ENCODE data around the gene SPEF2. TPM values are rescaled to one million over a fixed set of nuclear protein-coding genes. Genes with fewer than 3 reads are reported as not detected.

The SPEF2 gene
- polyA plus RNA-seq, 1 experiment = 4.0 TPM

DNA sequence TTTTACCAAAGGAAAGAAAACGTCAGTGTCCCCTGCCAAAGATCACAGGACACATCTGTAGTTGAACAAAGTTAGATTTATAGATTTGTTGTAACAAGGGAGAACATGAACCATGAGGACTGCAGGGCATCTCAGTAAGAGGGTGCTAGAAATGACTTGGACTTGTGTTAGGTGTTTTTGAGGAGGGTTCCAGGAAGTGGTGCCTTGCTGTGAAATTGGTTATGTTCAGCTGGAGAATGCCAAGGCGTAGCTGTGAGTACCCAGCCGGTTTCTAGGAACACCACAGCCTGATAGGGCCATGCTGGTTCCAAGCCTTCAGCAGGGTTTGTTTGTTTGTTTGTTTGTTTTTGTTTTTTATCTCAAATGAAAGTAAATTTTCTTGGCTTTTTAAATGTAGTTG, 5.3 kb downstream of the SPEF2 start:
- no peak for DNase-seq (ENCODE audit: low read depth)
- Histone ChIP-seq H3K27me3 (ENCODE audit: control insufficient read depth, insufficient read depth, low read length) (no peaks in the 10 kb centered on the region), H3K4me3 (ENCODE audit: low read depth, low read length) (no peak overlapping the region), H3K36me3 (ENCODE audit: control insufficient read depth, insufficient read depth, low read length) (no peaks in the 10 kb centered on the region)
- no peak for TF ChIP-seq CTCF (IDR thresholded peaks at IDR 0.05; ENCODE audit: insufficient read depth, low read depth, low read length)
- POLR2A ChIA-PET = no interaction called here
- CTCF ChIA-PET = no interaction called here

- no peaks in the 10 kb centered on the region for H3K27me3 ChIP-seq (ENCODE audit: control insufficient read depth, insufficient read depth, low read length)
- no peak overlapping the region for H3K4me3 ChIP-seq (ENCODE audit: low read depth, low read length)
- CTCF ChIA-PET = interaction anchor here (0.6 to 1.6 kb wide), 4 partner anchors 14 to 421 kb away, joined by 3 to 6 read pairs (median 4); no protein-coding TSS in a partner anchor
- no peak for TF ChIP-seq CTCF (IDR thresholded peaks at IDR 0.05; ENCODE audit: insufficient read depth, low read depth, low read length)
- POLR2A ChIA-PET = interaction anchor here (0.6 kb wide), 1 partner anchor 50 kb away, joined by 11 read pairs; no protein-coding TSS in a partner anchor
- H3K36me3 ChIP-seq (ENCODE audit: control insufficient read depth, insufficient read depth, low read length) = no peaks in the 10 kb centered on the region
- DNase-seq (ENCODE audit: low read depth) = no peak
These were observed 6.3 kb downstream of the SPEF2 start for GRCh38 chr5:35623991-35624390.

DNA sequence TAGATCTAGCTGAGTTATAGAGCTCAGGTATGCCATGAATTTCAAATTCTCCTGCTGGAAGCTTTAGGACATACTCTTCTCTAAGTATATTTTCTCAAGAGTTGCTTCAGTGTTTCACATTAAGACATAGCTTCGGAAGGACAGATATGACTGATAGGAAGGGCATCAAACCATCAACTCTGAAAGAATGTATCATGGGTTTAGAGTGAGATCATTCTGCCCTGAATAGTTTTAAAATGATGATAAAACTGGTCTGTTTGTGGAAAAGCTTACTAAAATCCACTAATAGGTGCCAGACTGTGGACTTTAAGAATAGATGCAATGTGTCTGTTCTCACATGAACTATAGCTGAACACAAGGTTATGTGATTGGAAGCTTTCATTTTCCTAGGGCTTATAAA, 8.4 kb downstream of the SPEF2 start:
- ChIA-PET CTCF (interaction anchor here (0.9 to 2.3 kb wide), 5 partner anchors 9 to 300 kb away, joined by 4 to 12 read pairs (median 9); partner anchors contain the start of gene SPEF2), POLR2A (interaction anchor here (0.6 kb wide), 1 partner anchor 264 kb away, joined by 3 read pairs; no protein-coding TSS in a partner anchor)
- TF ChIP-seq CTCF (IDR thresholded peaks at IDR 0.05; ENCODE audit: insufficient read depth, low read depth, low read length) = no peak
- Histone ChIP-seq H3K36me3 (ENCODE audit: control insufficient read depth, insufficient read depth, low read length) (no peaks in the 10 kb centered on the region), H3K27me3 (ENCODE audit: control insufficient read depth, insufficient read depth, low read length) (no peaks in the 10 kb centered on the region), H3K4me3 (ENCODE audit: low read depth, low read length) (no peak overlapping the region)
- DNase-seq (ENCODE audit: low read depth) = peak; percentile 13

DNA sequence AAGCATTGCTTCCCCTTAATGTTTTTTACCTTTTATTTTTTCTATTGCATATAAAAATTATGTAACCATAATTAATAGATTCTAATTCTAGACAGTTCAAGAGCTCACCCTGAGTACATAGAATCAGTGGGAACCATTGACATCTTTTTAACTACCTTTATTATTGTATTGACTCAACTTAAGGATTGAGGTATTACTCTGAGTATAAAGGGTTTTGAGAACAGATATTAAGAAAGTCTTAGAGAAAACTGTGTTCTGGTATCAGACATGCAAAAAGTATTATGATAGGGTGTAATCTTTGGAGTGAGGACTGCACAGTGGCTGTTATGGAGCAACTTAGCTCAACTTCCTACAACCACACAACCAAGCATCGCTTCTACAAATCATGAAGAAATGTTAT, 8.9 kb downstream of the SPEF2 start:
- DNase-seq (ENCODE audit: low read depth) = no peak
- no peaks in the 10 kb centered on the region for H3K36me3 ChIP-seq (ENCODE audit: control insufficient read depth, insufficient read depth, low read length)
- no peaks in the 10 kb centered on the region for H3K27me3 ChIP-seq (ENCODE audit: control insufficient read depth, insufficient read depth, low read length)
- no peak overlapping the region for H3K4me3 ChIP-seq (ENCODE audit: low read depth, low read length)
- POLR2A ChIA-PET = interaction anchor here (0.6 kb wide), 1 partner anchor 263 kb away, joined by 3 read pairs; no protein-coding TSS in a partner anchor
- TF ChIP-seq CTCF (IDR thresholded peaks at IDR 0.05; ENCODE audit: insufficient read depth, low read depth, low read length) = no peak
- CTCF ChIA-PET = interaction anchor here (0.9 to 2.3 kb wide), 6 partner anchors 8 to 300 kb away, joined by 3 to 12 read pairs (median 6); partner anchors contain the start of gene SPEF2

DNA sequence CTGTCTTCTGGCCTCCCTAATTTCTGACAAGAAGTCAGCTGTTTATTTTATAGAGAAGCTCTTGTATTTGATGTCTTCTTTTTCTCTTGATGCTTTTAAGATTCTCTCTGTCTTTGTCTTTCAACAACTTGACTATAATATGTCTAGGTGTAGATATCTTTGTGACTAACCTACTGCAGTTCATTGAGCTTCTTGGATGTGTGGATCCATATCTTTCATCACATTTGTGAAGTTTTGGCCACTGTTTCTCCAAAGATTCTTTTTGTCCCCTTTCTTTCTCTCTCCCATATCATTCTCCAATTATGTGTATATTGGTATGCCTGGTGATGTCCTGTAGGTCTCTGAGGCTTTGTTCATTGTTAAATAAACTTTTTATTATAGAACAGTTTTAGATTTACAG, 16.7 kb downstream of the SPEF2 start:
- ChIA-PET CTCF (interaction anchor here (1.9 kb wide), 1 partner anchor 17 kb away, joined by 6 read pairs; no protein-coding TSS in a partner anchor), POLR2A (no interaction called here)
- TF ChIP-seq CTCF (IDR thresholded peaks at IDR 0.05; ENCODE audit: insufficient read depth, low read depth, low read length) = no peak
- H3K27me3 ChIP-seq (ENCODE audit: control insufficient read depth, insufficient read depth, low read length) = no peaks in the 10 kb centered on the region
- no peak overlapping the region for H3K4me3 ChIP-seq (ENCODE audit: low read depth, low read length)
- DNase-seq (ENCODE audit: low read depth) = no peak
- no peaks in the 10 kb centered on the region for H3K36me3 ChIP-seq (ENCODE audit: control insufficient read depth, insufficient read depth, low read length)

All from BJ (cell line).